Common myeloid progenitor, CD34-positive (primary cell): Measurements from ENCODE around the gene MCM5.

Experiments used
- CTCF ChIA-PET: fragments of 350-600 bp; sonication (Branson Sonifier 250); formaldehyde crosslinking; loops from one replicate; lab custom pipeline; 2021; ENCODE audit warnings: antibody characterized with exemption; lab: Charles Lee
- POLR2A ChIA-PET: fragments of 350-600 bp; sonication (Branson Sonifier 250); formaldehyde crosslinking; loops from one replicate; lab custom pipeline; 2021; ENCODE audit warnings: antibody characterized with exemption; lab: Charles Lee
- DNase-seq, 3 donors: peaks; one replicate each; pipeline versions ENCODE4 v3.0.0 to v3.0.0-alpha.2; 2013
- H3K27ac ChIP-seq, 2 experiments: 1 replicate in 1 of 2; 2 replicates in 1 of 2; pipeline ENCODE4 v1.7.0; 2013; ENCODE audit warnings: inconsistent platforms in 2 of 2, low read length in 2 of 2, mild to moderate bottlenecking in 2 of 2, low read depth in 1 of 2, moderate library complexity in 1 of 2; ENCODE audit not compliant: severe bottlenecking in 2 of 2, insufficient read depth in 1 of 2, poor library complexity in 1 of 2
- H3K27me3 ChIP-seq, 5 experiments: replicated peaks in 2 of 5; 1 replicate in 3 of 5; 2 replicates in 2 of 5; pipeline versions ENCODE4 v1.6.1 to v1.7.0; 2013; ENCODE audit warnings: low read length in 4 of 5, mild to moderate bottlenecking in 2 of 5, moderate library complexity in 2 of 5, inconsistent platforms in 1 of 5; ENCODE audit not compliant: insufficient read depth in 5 of 5, control insufficient read depth in 4 of 5
- H3K36me3 ChIP-seq, 4 experiments: 1 replicate in 2 of 4; 2 replicates in 2 of 4; pipeline versions ENCODE4 v1.6.1 to v1.7.0; 2013; ENCODE audit warnings: low read length in 3 of 4, control low read depth in 1 of 4, mild to moderate bottlenecking in 1 of 4; ENCODE audit not compliant: control insufficient read depth in 4 of 4, insufficient read depth in 4 of 4
- H3K4me1 ChIP-seq, 4 experiments: 1 replicate in 3 of 4; 2 replicates in 1 of 4; pipeline versions ENCODE4 v1.6.1 to v1.7.1; 2013; ENCODE audit warnings: low read length in 3 of 4, mild to moderate bottlenecking in 3 of 4, control low read depth in 1 of 4, inconsistent platforms in 1 of 4, moderate library complexity in 1 of 4; ENCODE audit not compliant: control insufficient read depth in 4 of 4, insufficient read depth in 4 of 4; ENCODE audit errors: control extremely low read depth in 1 of 4
- H3K4me3 ChIP-seq, 7 experiments: 1 replicate in 4 of 7; 2 replicates in 3 of 7; pipeline versions ENCODE4 v1.5.1 to v1.7.0; 2013; ENCODE audit warnings: mild to moderate bottlenecking in 7 of 7, low read length in 6 of 7, moderate library complexity in 6 of 7, inconsistent platforms in 2 of 7, low read depth in 2 of 7, control low read depth in 1 of 7; ENCODE audit not compliant: insufficient read depth in 4 of 7, control insufficient read depth in 1 of 7; ENCODE audit errors: extremely low read depth in 1 of 7
- H3K9me3 ChIP-seq, 5 experiments: 1 replicate in 4 of 5; 2 replicates in 1 of 5; pipeline versions ENCODE4 v1.6.1 to v1.7.1; 2013; ENCODE audit warnings: low read length in 4 of 5, mild to moderate bottlenecking in 2 of 5, inconsistent platforms in 1 of 5, low read depth in 1 of 5, moderate library complexity in 1 of 5; ENCODE audit not compliant: control insufficient read depth in 4 of 5, insufficient read depth in 2 of 5; ENCODE audit errors: control extremely low read depth in 1 of 5
- WGBS: methylation state at CpG from one replicate; pipeline ENCODE4 v1.1.5; 2013; ENCODE audit not compliant: insufficient coverage; 5-methylcytosine and 5-hydroxymethylcytosine counted together

Gene MCM5

DNA sequence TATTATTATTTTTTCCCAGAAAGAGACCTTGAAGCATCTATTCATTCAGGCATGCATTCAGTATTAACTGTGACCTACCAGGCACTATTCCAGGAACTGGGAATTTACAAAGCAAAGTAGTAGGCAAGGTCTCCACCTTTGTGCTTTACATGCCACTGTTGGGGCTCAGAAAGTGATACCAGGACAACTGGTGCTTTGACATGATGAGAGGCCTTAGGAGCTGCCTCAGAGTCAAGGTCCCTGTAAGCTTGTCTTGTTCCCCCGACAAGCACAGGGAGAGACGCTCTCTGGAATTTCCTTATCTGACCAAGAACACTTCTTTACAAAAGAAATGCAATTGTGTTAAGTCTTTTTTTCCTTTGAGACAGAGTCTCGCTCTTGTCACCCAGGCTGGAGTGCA, 21.3 kb upstream of the MCM5 start:
- DNase-seq = no peak
- H3K27me3 ChIP-seq = peaks cover 0 to 17% (median 0%) of the 10 kb centered on the region in 5 experiments
- no peak overlapping the region for H3K4me3 ChIP-seq
- peaks cover 6 to 60% (median 43%) of the 10 kb centered on the region in 4 experiments for H3K4me1 ChIP-seq
- no peak overlapping the region for H3K27ac ChIP-seq
- ChIA-PET POLR2A (no interaction called here), CTCF (no interaction called here)
- 100% methylated on average over 2 of the region's 3 CpGs for WGBS
- no peaks in the 10 kb centered on the region for H3K36me3 ChIP-seq
- H3K9me3 ChIP-seq = no peaks in the 10 kb centered on the region

DNA sequence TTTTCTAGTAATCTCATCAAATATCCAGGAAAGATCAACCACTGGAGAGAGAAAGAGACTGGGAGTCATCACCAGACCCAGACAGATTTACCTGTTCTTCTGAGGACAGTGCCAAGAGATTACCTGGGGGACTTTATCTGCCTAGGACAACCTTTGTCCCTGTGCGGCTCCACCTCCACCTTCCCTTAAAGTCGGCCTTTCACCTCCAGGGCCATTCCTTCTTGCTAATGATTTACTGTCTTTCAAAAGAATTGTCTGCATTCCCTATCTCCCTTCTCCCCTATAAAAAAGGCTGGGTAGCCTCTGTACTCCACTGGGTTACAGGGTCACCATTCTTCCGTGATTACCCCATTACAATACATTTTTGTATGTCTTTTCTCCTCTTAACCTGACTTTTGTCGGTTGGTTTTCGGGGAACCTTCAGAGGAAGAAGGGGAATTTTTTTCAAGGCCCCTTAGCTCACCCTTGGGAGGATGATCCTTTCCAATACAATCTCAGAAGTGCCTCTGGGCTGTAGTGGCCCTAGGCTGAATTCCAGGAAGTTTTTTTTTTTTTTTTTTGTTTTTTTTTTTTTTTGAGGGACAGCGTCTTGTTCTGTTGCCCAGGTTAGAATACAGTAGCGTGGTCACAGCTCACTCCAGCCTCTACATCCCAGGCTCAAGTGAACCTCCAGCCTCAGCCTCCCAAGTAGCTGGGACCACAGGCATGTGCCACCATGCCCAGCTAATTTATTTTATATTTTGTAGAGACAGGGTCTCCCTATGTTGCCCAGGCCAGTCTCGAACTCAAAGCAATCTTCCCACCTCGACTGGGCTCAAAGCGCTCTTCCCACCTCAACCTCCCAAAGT, 20.6 kb upstream of the MCM5 start:
- peaks cover 6 to 58% (median 43%) of the 10 kb centered on the region in 4 experiments for H3K4me1 ChIP-seq
- WGBS = 98% methylated on average over 5 of the region's 10 CpGs
- CTCF ChIA-PET = interaction anchor here (0.7 to 1.2 kb wide), 2 partner anchors 23 to 417 kb away, joined by 3 to 6 read pairs; no protein-coding TSS in a partner anchor
- no peak overlapping the region for H3K4me3 ChIP-seq
- H3K27me3 ChIP-seq = peaks cover 0 to 17% (median 0%) of the 10 kb centered on the region in 5 experiments
- POLR2A ChIA-PET = no interaction called here
- no peaks in the 10 kb centered on the region for H3K9me3 ChIP-seq
- no peak for DNase-seq
- H3K27ac ChIP-seq = no peak overlapping the region
- no peaks in the 10 kb centered on the region for H3K36me3 ChIP-seq

- Histone ChIP-seq H3K4me1 (peaks cover 6 to 52% (median 41%) of the 10 kb centered on the region in 4 experiments), H3K4me3 (no peak overlapping the region), H3K27ac (no peak overlapping the region), H3K27me3 (peaks cover 0 to 17% (median 0%) of the 10 kb centered on the region in 5 experiments), H3K9me3 (no peaks in the 10 kb centered on the region), H3K36me3 (no peaks in the 10 kb centered on the region)
- no peak for DNase-seq
- ChIA-PET POLR2A (no interaction called here), CTCF (interaction anchor here (0.7 to 2.1 kb wide), 4 partner anchors 9 to 416 kb away, joined by 3 to 6 read pairs (median 4); no protein-coding TSS in a partner anchor)
- 96% methylated on average over 6 of the region's 6 CpGs for WGBS
These were observed 19.9 kb upstream of the MCM5 start for GRCh38 chr22:35380013-35380412.

DNA sequence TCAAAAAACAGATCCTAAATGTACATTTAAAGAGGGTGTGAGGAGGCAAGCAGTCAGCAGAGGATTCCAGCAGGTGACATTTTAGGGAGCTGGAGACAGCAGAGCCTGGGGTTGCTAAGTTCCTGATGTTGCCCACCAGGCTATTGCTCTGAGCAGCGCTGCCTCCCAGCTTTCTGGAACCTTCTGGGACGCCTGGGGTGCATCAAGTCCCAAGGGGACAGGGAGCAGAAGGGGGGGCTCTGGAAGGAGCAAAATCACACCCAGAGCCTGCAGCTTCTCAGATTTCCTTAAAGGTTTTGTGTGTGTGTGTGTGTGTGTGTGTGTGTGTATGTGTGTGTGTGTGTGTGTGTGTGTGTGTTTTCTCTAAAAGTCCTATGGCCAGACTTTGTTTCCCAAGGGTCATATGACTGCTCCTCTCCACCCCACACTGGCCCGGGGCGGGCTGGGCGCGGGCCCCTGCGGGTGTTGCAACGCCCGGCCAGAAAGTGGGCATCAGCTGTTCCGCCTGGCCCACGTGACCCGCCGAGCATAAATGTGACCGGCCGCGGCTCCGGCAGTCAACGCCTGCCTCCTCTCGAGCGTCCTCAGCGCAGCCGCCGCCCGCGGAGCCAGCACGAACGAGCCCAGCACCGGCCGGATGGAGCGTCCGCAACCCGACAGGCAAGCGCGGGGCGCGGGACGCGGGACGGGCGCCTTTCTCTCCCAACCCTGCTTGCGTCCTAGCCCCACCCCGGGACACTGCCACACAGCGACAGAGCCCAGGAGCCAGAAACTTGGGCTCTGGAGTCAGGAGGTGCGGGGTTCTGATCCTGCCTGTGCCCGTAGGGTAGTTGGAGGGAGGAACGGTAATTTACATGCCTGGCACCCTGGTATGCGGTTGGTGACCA, 19.2 kb upstream of the MCM5 start, which contains the start of gene HMOX1:
Gene HMOX1 (plus strand): TSS at position 560 of the 887 bp plus-strand sequence. CDS start 78 bp downstream, at position 638.
- H3K4me1 ChIP-seq = peaks cover 6 to 44% (median 34%) of the 10 kb centered on the region in 4 experiments
- peaks cover 0 to 17% (median 0%) of the 10 kb centered on the region in 5 experiments for H3K27me3 ChIP-seq
- CTCF ChIA-PET = interaction anchor here (0.6 to 2.1 kb wide), 6 partner anchors 9 to 30 kb away, joined by 3 to 6 read pairs (median 4); no protein-coding TSS in a partner anchor
- H3K9me3 ChIP-seq = no peaks in the 10 kb centered on the region
- DNase-seq = peak; percentile 54 to 79 (median 67)
- 5% methylated on average over 47 of the region's 47 CpGs for WGBS
- POLR2A ChIA-PET = no interaction called here
- no peak within 1 kb of the TSS for H3K27ac ChIP-seq
- no peaks in the 10 kb centered on the region for H3K36me3 ChIP-seq
- peak within 1 kb of the TSS in 6 of 7 experiments; percentile 30 to 72 (median 59) for H3K4me3 ChIP-seq

DNA sequence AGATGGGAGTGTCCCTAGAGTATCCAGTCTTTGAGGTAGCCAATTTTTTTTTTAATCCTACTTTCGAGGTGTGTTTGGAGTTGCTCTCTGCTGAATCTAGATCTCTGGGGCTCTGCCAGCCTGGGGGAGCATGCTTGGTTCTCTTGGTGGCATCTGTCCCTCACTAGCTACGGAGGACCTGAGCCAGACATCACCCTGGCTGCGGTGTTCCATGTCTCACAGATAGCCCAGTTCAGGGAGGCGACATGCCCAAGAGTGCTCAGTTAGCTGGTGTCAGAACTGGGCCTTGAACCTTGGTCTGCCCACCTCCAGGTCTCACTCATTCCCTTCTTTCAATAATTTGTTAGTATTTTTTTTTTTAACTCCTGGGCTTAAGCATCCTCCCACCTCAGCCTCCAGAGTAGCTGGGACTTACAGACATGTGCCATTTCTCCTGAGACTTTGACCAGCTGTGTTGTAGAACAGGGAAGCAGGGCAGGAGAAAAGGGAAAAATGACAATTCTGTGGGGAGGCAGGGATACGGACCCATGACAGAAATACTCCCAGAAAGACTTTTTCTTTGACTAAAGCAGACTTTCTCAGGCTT, 18.4 kb upstream of the MCM5 start:
- peaks cover 4 to 37% (median 26%) of the 10 kb centered on the region in 4 experiments for H3K4me1 ChIP-seq
- no peak for DNase-seq
- H3K27me3 ChIP-seq = peaks cover 0 to 17% (median 0%) of the 10 kb centered on the region in 5 experiments
- no peaks in the 10 kb centered on the region for H3K36me3 ChIP-seq
- ChIA-PET CTCF (interaction anchor here (0.6 to 2.1 kb wide), 4 partner anchors 9 to 30 kb away, joined by 3 to 6 read pairs (median 4); no protein-coding TSS in a partner anchor), POLR2A (no interaction called here)
- H3K4me3 ChIP-seq = peak overlapping the region in 6 of 7 experiments; percentile 30 to 72 (median 59)
- no peaks in the 10 kb centered on the region for H3K9me3 ChIP-seq
- H3K27ac ChIP-seq = no peak overlapping the region
- WGBS = 92% methylated on average over 4 of the region's 5 CpGs

DNA sequence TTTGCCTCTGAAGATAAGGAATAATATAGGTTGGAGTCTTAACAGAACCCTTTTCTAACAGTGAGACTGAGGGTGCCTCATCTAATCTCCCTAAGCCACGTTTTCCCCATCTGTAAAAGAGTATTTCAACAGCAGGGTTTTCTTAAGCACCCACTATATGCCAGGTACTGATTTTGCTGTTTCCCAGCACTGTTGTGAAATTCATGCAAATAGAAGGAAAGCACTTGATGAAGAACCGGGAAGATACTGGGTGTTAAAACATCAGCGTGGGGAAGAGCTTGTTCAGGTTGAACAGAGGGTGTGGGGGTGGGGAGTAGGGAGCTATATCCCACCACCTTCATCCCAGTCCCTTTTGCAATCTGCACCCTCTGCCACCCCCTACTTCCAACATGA, 16.3 kb upstream of the MCM5 start:
- Histone ChIP-seq H3K9me3 (no peaks in the 10 kb centered on the region), H3K27me3 (peaks cover 0 to 17% (median 0%) of the 10 kb centered on the region in 5 experiments), H3K4me3 (no peak overlapping the region), H3K4me1 (peaks cover 0 to 16% (median 10%) of the 10 kb centered on the region in 4 experiments), H3K36me3 (no peaks in the 10 kb centered on the region), H3K27ac (no peak overlapping the region)
- WGBS = 80% methylated on average over 1 of the region's 3 CpGs
- no peak for DNase-seq
- ChIA-PET CTCF (no interaction called here), POLR2A (no interaction called here)
